Measurements from ENCODE around the gene CAV1. TPM values are rescaled to one million over a fixed set of nuclear protein-coding genes. Genes with fewer than 3 reads are reported as not detected.

The CAV1 gene
- polyA plus RNA-seq, 1 donor (not counting 4 experiments of a cell fraction or from before 2014, with no cell fraction given), result 2,905 TPM

GRCh38 chr7:116491887-116492653 lies 32.8 kb upstream of the CAV1 start:
- Histone ChIP-seq H3K36me3 (ENCODE audit: control insufficient read depth in 2 of 2, extremely low read depth in 1 of 2, insufficient read depth in 2 of 2, low read length in 2 of 2) (no peaks in the 10 kb centered on the region), H3K4me2 (ENCODE audit: control insufficient read depth, extremely low read depth, insufficient read depth, low read depth, low read length) (no peak overlapping the region), H3K79me2 (ENCODE audit: control insufficient read depth, insufficient read depth, low read length) (no peaks in the 10 kb centered on the region), H4K20me1 (ENCODE audit: control insufficient read depth, extremely low read depth, insufficient read depth, low read length) (no peaks in the 10 kb centered on the region), H3K9ac (ENCODE audit: control insufficient read depth, extremely low read depth, insufficient read depth, low read length) (no peak overlapping the region), H3K9me3 (ENCODE audit: control insufficient read depth, low read depth, low read length) (no peaks in the 10 kb centered on the region), H3K27me3 (ENCODE audit: control insufficient read depth, extremely low read depth, insufficient read depth, low read length) (no peaks in the 10 kb centered on the region), H3K4me1 (ENCODE audit: control insufficient read depth, extremely low read depth, insufficient read depth, low read length) (peaks cover 3% of the 10 kb centered on the region), H2AFZ (ENCODE audit: control insufficient read depth, low read length) (no peak overlapping the region), H3K4me3 (ENCODE audit: control insufficient read depth in 2 of 3, extremely low read depth in 1 of 3, insufficient read depth in 2 of 3, low read depth in 1 of 3, low read length in 3 of 3) (no peak overlapping the region), H3K27ac (ENCODE audit: control insufficient read depth, insufficient read depth, low read length) (no peak overlapping the region), H3K9me1 (ENCODE audit: control insufficient read depth, extremely low read depth, insufficient read depth, low read length) (no peaks in the 10 kb centered on the region)
- dilution Hi-C loops (cut with MboI; ENCODE audit: extremely low pct_ligation_motif_present, low sequenced_read_pairs), result no loop called here
- no peak for FAIRE-seq
- DNase-seq (ENCODE audit: low read depth, low spot score), result no peak
- no peak for TF ChIP-seq EZH2 (IDR thresholded peaks at IDR 0.05; ENCODE audit: low read length)
- TF ChIP-seq CTCF (optimal IDR thresholded peaks at IDR 0.05 in 1 of 3, IDR thresholded peaks at IDR 0.05 in 1 of 3, conservative IDR thresholded peaks at IDR 0.05 in 1 of 3; ENCODE audit: extremely low read depth in 1 of 3, insufficient read depth in 2 of 3, low read length in 3 of 3), result no peak

GRCh38 chr7:116492654-116493109 lies 32.2 kb upstream of the CAV1 start:
- Histone ChIP-seq H4K20me1 (ENCODE audit: control insufficient read depth, extremely low read depth, insufficient read depth, low read length) (no peaks in the 10 kb centered on the region), H3K4me3 (ENCODE audit: control insufficient read depth in 2 of 3, extremely low read depth in 1 of 3, insufficient read depth in 2 of 3, low read depth in 1 of 3, low read length in 3 of 3) (no peak overlapping the region), H3K36me3 (ENCODE audit: control insufficient read depth in 2 of 2, extremely low read depth in 1 of 2, insufficient read depth in 2 of 2, low read length in 2 of 2) (no peaks in the 10 kb centered on the region), H3K4me2 (ENCODE audit: control insufficient read depth, extremely low read depth, insufficient read depth, low read depth, low read length) (no peak overlapping the region), H3K9me1 (ENCODE audit: control insufficient read depth, extremely low read depth, insufficient read depth, low read length) (no peaks in the 10 kb centered on the region), H2AFZ (ENCODE audit: control insufficient read depth, low read length) (no peak overlapping the region), H3K27ac (ENCODE audit: control insufficient read depth, insufficient read depth, low read length) (no peak overlapping the region), H3K4me1 (ENCODE audit: control insufficient read depth, extremely low read depth, insufficient read depth, low read length) (peaks cover 3% of the 10 kb centered on the region), H3K9ac (ENCODE audit: control insufficient read depth, extremely low read depth, insufficient read depth, low read length) (no peak overlapping the region), H3K9me3 (ENCODE audit: control insufficient read depth, low read depth, low read length) (no peaks in the 10 kb centered on the region), H3K79me2 (ENCODE audit: control insufficient read depth, insufficient read depth, low read length) (no peaks in the 10 kb centered on the region), H3K27me3 (ENCODE audit: control insufficient read depth, extremely low read depth, insufficient read depth, low read length) (no peaks in the 10 kb centered on the region)
- TF ChIP-seq CTCF (optimal IDR thresholded peaks at IDR 0.05 in 1 of 3, IDR thresholded peaks at IDR 0.05 in 1 of 3, conservative IDR thresholded peaks at IDR 0.05 in 1 of 3; ENCODE audit: extremely low read depth in 1 of 3, insufficient read depth in 2 of 3, low read length in 3 of 3) (no peak), EZH2 (IDR thresholded peaks at IDR 0.05; ENCODE audit: low read length) (no peak)
- dilution Hi-C loops (cut with MboI; ENCODE audit: extremely low pct_ligation_motif_present, low sequenced_read_pairs), result no loop called here
- DNase-seq (ENCODE audit: low read depth, low spot score), result no peak
- FAIRE-seq, result no peak
